Amygdala (tissue), 56 donors: ENCODE data around the gene ANXA4.
"Not testable (repeated sequence)": the region's sequence is repeated elsewhere in the genome, so short reads cannot be mapped to it uniquely, and the experiment has no call there.

Source experiments
- DNase-seq, 56 donors: peaks; one replicate each; lab custom pipeline; 2025; lab: John Stamatoyannopoulos, UW

ANXA4 gene

DNA sequence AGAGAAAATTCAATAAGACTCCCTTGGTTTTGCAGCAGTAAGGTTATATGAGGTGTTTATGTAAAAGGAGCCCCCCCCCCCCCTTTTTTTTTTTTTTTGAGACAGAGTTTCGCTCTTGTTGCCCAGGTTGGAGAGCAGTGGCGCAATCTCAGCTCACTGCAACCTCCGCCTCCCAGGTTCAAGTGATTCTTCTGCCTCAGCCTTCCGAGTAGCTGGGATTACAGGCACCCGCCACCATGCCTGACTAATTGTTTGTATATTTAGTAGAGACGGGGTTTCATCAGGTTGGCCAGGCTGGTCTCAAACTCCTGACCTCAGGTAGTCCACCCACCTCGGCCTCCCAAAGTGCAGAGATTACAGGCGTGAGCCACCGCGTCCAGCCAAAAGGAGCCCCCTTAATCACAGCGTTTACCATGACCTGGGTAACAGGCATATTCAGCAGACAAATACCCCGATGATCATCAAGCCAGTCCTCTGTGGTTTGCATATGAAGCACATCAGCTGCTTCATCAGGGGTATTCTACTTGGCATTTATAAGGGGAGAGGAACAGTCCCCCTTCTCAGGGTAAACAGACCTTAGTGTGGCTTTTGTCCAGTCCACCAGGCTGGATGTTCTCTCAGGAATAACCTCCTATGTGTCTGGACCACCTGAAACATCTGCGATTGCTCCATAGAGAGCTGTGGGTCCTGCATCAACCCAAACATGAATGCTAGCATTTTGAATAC lies 32.5 kb downstream of the ANXA4 start:
- not testable (repeated sequence) for DNase-seq

DNA sequence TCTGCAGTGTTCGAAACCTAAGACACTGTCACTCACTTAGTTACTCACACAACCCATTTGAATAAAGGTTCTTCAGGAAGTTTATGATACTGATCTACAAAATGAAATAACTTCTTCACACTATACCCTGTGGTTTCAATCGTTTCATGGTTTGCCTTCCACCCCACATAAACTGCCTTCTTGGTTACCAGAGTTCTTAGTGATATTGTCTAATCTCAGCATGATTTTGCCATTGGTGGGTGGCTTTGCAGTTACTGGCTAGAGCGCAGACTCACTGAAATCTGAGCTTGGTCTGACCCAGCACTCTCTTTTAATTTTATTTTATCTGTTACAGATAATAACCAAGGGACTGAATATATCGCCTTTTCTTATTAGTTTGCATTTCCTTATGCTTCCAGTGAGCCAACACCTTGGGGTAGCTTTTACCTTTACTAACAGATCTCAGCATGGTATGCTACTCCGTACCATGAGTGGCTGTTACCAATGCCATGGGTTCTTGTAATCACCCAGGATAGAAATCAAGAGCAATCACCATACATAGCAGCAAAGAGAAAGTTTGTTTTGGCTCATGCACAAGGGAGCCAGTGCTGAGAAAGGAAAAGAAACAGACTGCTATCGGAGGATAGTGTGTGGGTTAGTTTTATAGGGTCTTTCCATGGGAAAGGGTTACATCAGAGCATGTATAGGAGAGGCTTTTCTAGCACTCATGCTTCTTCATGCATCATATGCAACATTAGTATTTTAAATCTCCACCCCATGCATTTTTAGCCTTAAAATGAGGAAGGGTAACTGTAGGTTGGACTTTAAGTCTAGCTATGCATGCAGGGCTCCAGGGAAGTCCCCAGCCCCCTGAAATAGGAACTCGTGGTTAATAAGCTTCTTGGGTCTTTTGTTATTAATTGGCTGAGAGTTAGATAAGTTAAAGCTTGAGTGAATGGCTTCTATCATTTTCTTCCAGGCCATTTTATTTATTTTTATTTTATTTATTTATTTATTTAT lies 33.3 kb downstream of the ANXA4 start:
- DNase-seq: no peak

DNA sequence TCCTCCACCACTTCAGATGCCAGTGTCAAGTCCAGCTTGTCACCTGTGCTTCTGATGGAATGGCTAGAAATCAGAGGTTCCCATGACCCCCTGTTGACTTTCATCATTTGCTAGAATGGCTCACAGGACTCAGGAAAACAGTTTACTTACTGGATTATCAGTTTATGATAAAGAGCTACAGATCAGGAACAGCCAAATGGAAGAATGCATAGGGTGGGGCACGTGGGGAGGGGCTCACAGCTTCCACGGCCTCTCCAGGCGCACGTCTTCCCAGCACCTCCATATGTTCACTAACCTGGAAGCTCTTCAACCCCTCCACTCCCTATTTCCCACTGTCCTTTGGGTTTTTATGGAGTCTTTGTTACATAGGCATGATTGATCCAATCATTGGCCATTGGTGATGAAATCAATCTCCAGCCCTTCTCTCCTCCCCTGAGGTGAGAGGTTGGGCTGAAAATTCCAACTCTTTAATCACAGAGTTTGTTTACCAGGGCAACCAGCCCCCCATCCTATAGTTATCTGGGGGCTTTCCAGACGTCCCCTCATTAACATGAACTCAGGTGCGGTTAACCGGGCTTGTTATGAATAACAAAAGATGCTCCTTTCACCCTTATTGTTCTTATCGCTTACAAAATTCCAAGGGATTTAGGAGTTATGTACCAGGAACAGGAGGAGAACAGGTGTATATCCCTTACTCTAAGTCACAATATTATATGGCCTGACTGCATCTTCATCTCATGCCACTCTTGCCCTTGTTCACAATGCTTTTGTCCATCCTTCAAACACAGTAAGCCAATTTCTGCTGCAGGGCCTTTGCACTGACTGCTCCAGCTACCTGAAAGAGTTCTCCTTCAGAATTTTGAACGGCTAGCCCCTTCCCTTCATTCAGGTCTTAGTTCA lies 35.2 kb downstream of the ANXA4 start:
- no peak for DNase-seq

DNA sequence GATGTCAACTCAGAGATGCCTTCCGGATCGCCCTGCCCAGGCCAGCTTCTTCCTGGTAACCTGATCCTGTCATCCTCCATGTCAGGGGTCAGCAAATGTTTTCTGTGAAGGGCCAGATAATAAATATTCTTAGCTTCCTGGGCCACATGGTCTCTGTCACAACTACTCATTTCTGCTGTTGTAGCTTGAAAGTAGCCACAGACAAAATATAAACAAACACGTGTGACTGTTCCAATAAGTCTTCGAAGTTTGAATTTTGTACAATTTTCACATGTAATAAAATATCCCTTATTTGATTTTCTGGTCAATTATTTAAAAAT lies 35.8 kb downstream of the ANXA4 start:
- DNase-seq: no peak

DNA sequence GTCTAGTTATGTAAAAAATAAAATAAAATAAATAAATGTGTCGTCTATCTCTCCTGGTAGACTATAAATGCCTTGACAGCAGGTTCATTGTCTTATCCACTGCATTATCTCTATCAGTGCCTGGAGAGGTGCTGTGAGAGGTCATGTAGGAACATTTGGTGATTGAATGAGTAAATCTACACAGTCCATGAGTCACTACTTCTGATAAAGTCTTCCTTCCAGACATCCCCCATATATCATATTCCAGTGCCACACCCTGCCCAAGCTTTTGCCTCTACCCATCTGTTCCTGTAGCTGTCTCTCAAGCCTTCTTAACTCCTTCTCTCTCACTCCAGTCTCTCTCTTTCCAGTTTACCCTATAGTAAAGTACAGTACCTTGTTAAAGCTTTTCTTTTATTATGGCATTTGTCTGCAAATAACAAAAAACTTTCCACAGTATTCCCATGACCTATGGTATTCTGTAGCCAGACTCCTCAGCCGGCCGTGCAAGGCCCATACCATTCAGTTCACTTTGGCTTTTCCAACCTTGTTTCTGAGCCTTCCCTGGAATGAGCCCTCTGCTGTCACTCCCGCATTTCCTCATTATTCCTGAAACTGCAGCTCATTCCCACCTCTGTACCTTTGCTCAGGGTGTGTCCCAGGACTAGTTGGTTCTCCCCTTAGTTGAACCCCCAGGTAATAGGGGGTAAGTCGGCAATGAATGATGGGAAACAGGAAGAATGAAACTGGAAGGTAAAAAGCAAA lies 37.5 kb downstream of the ANXA4 start:
- peak in 2 of 56 donors; percentile 10 to 20 for DNase-seq

DNA sequence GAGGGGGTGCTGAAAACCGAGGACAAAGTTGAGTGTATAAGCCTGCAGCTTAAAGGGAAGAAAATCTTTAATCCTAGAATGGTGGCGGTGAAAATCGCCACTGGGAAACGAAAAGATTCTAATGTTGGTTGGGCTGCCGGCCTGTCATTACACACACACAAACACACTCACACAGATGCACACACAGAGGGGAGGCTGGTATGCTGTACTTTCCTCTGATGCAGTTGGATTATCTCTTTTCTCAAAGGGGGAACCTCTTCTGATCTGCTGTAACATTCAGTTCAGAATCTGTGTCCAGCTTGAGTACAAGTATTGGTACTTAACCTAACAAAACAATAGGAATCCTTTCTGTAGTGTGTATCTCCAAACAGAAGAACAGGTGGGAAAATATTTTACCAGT lies 39.0 kb downstream of the ANXA4 start:
- DNase-seq: no peak

DNA sequence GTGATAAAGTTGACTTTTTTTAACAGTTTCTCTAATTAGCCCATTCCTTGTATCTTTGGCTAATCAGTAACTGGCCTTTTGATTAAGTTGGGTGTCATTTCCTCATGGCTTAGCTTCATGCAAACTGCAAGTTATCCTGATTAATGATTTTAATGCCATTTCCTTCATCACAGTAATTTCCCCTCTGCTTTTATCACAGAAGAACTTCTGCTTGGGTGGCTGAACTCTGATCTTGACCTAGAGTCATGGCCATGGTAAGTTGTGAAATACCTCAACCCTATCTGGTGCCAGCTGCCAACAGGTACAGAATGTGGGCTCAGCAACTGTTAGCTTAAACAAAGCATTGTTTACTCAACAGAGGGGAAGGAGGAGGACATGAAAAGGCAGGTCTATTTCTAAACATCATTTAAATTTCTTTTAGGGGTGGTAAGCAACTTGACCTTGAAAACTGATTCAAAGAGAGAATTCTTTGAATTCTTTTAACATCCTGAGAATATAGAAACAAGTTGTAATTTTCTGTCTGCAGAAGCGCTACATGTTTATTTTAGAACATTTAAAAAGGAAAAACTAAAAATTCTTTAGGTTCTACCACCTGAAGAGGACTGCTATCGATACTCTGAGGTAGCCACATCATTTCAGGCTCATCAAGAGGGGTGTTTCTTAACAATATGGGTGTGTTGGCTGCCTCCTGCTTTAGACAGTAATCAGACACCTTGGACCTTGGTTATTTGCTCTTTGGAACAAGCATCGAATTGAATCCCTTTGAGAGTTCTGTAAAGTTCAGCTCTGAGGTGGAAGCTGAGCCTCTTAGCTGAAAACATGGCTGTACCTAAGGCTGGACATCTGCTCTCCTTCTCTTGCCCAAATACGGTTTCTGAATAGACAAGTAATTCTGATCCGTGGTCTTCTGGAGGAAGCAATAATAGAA lies 39.7 kb downstream of the ANXA4 start:
- DNase-seq: no peak

DNA sequence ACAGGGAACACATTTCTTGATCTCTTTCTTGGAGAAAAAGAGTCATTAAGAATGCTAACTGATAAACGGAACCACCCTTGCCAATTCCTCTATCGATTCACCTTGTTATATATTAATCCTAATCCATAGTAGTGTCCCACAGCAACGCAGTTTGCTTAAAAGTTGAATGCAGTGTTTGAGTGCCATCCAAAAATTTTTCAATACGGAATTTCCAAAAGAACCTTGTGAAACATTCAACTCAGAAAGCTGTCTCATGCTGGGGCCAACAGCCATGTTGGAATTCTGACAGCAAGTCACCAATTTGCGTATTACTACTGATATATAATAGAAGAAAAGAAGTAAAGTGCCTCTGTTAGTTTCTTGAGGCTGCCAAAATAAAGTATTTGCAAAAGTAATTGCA lies 42.3 kb downstream of the ANXA4 start:
- no peak for DNase-seq

DNA sequence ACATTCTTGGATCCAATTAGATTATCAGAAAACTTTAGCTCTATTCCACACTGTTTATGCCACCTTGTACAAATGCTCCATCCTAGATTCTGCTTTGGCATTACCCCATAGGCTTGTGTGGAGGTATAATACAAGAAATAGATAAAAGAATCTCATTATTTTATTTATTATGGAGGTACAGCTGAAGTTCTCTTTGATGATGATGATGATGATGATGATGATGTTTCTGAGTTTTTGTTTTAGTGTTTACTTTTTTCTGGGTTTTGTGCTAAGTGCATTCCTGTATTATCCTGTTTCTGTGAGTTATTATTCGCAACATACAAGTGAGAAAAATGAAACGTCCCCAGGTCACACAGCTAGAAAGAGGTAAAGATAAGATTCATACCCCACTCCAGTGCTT lies 43.4 kb downstream of the ANXA4 start:
- no peak for DNase-seq

DNA sequence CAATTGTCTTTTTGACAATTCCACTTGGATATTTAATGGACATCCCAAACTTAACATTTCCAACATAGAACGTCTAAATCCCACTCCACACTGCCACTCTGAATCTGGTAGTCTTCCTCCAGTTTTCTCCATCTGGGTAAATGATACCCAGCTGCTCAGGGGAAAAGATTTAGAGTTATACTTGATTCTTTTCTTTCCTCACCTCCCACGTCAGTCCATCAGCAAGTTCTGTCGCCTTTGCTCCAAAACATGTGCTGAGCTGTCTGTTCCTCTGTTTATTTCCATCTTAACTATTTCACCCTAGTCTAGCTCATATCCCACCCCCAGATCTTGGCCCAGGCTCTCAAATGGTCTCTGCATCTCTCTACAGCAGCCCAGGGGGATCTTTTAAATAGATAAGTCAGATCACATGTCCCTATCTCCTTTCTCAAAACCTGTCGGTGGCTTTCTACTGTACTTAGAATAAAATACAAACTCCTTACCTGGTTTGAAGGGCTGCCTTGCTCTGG lies 44.2 kb downstream of the ANXA4 start:
- peak in 5 of 56 donors; percentile 4 to 30 (median 6) for DNase-seq

DNA sequence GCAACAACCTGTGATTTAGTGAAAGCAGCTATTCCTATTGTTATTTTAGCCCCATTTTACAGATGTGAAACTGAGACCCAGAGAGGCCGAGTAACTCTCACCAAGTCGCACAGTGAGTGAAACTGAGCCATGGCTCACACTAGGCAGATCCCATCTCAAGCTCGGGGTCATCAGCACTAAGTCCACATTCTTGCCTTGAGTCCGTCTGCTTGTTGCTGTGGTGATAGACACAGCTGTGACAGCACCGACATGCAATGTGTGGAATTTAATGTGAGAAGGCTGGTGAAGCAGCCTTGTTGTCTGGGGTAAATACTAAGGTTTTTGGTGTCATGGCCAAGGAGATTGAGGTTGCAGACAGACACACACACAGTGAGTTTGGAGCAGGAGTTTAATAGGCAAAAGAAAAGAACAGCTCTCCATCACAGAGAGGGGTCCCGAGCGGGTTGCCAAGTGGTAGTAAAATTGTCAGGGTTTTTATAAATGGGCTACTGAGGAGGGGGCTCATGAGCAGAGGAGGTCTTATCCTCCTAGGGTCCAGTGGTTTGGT lies 47.3 kb downstream of the ANXA4 start:
- DNase-seq: no peak

DNA sequence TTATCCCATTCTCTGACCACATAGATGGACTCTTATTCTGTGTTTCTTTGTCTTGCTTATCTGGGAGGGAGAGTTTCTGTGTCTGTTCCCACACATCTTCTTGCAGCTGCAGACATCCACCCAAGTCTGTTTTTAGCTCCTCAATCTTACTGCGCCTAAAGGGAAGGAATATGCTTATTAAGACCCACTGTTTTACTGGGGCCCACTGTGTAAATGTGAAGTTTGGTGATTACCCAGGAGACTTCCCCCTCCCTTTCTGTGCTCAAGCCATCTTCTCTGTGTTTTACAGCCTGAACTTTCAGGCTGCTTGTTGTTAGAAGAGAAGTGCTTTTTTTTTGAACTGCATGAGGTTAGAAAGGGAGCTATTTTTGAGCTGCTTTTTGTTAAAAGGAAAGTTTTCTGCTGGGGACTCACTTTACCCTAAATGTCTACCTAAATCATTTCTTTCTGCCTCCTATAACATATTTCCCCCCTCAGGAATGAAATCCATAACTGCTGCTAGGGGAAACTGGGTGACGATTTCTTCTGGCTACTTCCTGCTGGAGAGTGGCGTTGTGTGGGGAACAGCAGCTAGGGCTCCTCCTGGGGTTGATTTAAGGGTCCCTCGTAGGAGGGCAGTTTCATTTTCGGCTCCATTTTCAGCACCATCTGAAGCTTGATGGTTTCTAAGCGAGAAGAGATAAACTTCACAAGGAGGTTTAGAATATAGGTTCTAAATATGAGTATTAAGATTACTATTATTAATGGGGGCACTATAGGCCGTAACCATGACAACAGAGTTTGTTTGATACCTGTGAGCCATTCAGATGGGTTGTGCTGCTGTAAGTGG lies 48.1 kb downstream of the ANXA4 start:
- peak in 1 of 56 donors; percentile 21 for DNase-seq

DNA sequence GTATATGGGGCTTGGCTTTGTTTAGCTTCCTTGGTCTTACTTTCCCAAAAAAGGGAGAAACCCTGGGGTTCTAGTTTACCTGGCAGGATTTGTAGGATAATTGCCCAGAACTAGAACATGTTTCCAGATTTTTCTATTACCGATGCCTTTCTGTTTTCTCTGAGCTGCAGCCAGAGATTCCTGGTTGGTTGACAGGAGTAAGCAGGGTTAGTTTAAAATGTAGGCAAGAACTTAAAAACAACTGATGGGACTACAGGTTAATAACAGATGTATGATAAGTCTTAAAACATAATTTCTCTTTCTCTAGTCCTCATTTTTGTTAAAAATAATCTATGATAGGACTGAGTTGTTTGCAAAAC lies 48.6 kb downstream of the ANXA4 start:
- DNase-seq: no peak

DNA sequence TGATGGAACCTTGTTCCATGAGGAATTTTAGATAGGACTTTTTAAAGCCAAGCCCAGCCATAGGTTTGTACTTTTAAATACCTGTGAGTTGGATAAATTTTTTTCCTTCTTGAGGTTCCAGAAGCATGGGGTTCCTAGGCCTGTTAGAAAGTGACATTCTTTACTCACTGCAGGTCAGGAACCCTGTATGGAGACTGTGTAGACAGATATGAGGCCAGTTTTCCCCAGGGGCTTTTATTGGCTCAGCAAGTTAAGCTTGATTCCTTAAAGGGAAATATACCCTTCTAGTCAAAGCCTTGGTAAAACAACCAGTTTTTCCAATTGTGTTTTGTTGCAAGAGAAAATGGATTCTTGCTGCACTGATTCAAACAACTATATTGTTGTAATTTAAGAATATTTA lies 49.1 kb downstream of the ANXA4 start:
- DNase-seq: no peak

DNA sequence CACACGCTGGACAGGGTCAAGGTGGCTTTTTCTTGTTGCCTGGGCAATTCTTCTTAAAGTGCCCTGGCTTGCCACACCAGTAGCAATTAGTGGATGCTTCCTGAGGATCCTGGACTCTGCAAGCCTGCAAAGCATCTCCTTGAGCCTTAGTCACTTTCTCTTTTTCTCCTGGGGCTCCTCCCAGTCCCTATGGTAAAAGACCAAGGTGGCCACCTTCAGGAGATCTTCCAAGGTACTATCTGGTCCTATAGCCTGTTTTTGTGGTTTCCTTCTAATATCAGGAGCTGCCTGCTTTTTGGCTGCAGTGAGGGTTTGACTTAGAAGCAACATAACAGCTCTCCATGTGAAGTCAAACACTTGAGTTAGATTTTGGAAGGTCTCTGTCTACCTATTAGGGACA lies 54.2 kb downstream of the ANXA4 start:
- no peak for DNase-seq

DNA sequence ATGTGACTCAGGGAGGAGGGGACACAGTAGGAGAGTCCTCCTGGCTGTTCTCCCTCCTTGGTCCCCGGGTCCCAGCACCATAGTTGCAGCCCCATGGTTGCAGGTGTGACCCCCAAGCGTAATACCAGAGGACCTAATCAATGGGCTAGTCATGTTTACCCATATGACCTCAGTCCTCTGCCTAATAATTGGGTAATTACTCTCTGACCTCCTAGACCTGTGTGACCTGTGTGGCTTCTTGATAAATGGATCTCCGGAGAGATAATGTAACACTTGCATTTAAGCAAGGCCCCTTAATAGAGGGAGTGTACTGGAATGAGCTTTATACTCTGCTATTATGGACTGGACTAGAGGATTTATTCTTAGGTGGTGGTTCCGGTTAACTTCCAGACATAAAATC lies 55.3 kb downstream of the ANXA4 start:
- no peak for DNase-seq

DNA sequence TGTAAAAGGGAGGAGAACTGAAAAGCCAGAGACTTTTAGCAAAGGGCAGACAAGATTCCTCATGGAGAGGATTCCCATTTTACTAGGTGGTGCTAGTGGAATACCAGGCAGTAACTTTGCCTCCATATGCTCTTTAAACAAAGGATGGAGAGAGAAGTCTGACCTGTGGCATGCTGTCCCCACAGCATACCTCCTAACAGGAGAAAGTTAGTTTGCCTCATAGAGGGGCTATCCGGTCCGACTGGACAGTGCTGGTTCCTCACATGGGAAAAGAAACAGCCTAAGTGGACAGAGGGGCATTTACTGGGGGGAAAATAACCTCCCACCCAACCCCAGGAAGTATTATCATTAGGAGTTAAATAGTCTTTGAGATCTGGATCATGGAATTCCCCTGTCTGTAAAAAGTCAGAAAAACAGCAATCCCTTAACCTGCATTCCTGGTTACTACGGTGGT lies 55.9 kb downstream of the ANXA4 start:
- DNase-seq: no peak
